ELR (cell line): ENCODE measurements around the gene ITSN2.
"Not testable (repeated sequence)": the region's sequence is repeated elsewhere in the genome, so short reads cannot be mapped to it uniquely, and the experiment has no call there.

Source experiments
- DNase-seq: peaks from one replicate; pipeline ENCODE4 v3.0.0-alpha.2; 2015; ENCODE audit warnings: low read depth

Gene ITSN2

GRCh38 chr2:24211408-24211807 is 148.9 kb downstream of the ITSN2 start:
- DNase-seq: no peak

DNA sequence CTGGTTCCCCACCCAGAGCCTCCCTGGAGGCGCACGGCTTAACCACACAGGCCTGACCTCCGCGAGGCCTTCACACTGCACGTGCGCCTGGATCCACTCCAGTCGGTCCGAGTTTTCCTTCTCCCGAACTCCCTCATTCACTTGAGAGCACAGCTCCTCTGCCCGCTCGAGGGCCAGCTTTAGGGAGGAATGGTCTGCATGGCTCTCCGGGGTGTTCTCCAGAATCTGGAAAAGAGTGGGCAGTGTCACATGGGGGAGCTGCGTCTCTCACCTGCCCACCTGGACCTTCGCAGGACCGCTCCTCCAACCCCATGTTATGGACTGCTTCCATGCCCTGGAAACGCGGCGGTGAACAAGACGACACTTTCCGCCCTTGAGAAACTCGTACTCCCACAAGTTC is 149.6 kb downstream of the ITSN2 start:
- DNase-seq: no peak

GRCh38 chr2:24210106-24210455 is 150.3 kb downstream of the ITSN2 start:
- no peak for DNase-seq

DNA sequence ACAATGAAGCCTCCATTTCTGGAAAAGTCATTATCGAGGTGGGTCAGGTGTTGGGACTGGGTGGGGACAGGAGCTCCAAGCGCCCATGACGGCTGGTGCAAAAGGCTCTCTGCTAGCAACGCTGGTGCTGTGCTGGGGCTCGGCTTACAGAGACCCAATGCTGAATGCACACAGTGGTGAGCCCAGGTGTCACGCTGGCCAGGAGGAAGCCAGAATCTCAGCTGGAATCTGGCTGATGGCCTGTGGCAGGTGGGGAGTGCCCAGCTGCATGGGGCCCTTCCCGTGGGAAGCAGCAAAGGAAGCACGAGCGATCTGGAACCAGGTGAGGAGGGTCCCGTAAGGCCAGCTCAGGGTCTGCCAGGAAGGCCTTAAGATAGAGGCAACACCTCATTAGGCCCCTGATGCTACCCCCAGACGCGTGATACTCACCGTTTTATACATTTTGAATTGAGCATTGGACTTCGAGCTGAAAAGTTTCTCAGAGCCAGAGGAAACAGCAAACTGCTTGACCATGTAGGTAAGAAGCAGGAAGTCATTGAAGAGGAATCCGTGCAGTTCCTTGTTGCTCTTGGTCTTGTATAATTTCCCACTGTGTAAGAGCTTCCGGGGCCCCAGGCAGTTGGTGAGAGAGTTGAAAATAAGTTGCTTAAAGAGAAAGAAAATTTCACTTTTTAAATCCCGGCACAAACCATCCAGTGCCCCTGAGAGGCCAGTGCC is 150.8 kb downstream of the ITSN2 start:
- DNase-seq: no peak

GRCh38 chr2:24208490-24208889 is 151.8 kb downstream of the ITSN2 start:
- DNase-seq: no peak

DNA sequence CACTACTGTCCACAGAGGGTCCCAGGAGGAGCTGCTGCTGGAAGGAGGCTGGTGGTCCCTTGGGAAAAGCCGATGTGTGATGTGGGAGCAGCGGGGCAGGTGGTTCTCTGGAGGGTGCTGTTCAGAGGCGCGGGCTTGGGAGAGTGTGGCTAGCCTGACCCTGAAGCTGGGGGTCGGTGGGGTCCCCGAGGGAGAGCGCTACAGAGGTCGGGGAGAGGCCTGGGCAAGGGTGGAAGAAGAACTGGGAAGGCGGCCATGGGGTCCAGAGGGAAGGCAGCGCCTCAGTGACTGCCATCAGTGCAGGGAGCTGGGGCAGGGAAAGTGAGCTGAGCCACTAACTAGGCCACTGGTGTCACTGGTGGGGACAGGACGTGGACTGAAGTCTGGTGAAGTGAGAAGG is 153.0 kb downstream of the ITSN2 start:
- no peak for DNase-seq

- no peak for DNase-seq
These were observed 153.6 kb downstream of the ITSN2 start for GRCh38 chr2:24206714-24207113.

DNA sequence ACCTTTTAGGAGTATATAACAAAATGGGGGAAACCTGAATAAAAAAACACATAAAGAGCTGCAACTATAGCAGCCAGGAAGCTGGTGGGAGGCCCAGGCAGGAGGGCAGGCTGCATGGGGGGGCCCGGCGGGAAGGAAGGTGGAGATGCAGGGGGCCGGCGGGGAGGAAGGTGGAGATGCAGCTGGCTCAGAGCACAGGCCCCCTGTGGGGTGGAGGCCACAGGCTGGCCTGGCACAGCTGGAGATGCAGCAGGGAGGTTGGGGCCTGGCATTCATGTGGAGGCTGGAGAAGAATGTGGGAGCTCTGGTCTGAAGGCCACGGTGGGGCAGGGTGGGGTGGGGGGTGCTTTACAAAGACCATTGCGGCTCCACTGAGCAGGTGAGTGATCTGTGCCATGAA is 154.1 kb downstream of the ITSN2 start:
- DNase-seq: no peak

- no peak for DNase-seq
These were observed 155.2 kb downstream of the ITSN2 start for GRCh38 chr2:24205131-24205530.

GRCh38 chr2:24204505-24204904 is 155.8 kb downstream of the ITSN2 start:
- DNase-seq: no peak

DNA sequence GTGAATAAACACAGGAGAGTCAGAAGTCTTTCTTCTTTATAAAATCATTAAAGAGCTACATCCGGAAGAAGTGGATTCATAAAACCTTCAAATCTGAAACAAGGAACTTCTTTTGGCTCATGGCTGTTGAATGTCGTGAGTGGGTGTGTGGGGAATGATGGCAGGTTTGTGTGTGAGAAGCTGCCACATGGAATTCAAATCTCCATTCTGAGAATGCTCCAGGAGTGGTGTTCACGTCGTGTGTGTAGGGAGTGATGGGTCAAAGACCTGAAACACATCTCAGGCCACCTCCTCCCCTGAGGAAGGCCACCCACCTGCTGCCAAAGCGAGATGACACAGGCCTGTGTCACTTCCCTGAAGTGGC is 156.6 kb downstream of the ITSN2 start:
- DNase-seq: no peak

GRCh38 chr2:24203029-24203786 is 157.1 kb downstream of the ITSN2 start:
- DNase-seq: no peak

- no peak for DNase-seq
These were observed 159.5 kb downstream of the ITSN2 start for GRCh38 chr2:24200799-24201198.

DNA sequence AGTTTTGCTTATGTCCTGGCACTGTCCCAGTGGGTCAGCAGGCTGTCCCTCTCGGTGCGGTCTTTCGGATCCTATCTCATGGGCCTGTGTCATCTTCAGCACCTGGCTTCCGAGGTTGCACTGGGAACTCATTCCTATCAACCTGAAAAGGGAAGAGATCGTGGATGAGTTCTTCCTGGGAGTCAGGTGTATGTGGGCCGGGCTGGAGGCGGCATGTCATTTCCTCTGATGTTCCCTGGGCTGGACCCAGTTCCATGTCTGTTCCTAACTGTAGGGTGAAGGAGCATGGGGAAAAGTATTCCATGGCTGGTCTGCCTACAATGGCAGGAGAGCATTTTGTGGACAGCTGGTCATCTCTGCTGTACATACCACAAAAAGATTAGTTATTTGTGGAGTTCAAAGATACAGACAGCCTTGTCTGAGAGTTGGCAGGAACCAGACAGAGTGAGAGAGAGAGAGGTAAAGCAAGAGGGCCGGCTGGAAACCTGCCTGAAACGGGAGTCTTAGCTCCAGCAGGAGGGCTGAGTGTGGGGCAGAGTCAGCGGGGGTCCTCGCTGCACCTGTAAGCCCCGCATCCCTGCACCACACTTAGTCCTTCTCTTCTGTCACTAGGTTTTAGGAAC is 160.3 kb downstream of the ITSN2 start:
- DNase-seq: no peak

DNA sequence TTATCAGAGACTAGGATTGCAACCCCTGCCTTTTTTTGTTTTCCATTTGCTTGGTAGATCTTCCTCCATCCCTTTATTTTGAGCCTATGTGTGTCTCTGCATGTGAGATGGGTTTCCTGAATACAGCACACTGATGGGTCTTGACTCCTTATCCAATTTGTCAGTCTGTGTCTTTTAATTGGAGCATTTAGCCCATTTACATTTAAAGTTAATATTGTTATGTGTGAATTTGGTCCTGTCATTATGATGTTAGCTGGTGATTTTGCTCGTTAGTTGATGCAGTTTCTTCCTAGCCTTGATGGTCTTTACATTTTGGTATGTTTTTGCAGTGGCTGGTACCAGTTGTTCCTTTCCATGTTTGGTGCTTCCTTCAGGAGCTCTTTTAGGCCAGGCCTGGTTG is 163.1 kb downstream of the ITSN2 start:
- not testable (repeated sequence) for DNase-seq

GRCh38 chr2:24191848-24192247 is 168.5 kb downstream of the ITSN2 start:
- DNase-seq: no peak

DNA sequence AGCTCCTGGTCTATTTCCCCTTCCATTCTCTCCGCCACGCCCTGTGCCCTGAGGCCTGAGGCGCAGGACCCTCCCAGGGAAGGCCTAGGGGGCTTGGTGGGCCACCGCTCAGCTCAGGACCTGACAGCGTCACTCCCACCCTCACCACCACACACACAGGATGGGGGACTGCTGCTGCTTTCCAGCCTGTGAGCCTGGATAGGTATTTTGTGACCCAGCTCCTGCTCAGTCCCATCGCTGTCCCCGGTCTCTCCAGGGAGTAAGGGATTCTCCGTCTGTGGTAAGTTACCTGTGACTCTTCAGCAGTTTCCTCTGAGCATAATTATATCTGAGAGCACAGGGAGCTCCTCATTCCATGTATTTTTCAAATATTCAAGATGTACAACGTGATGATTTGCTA is 169.2 kb downstream of the ITSN2 start:
- no peak for DNase-seq

GRCh38 chr2:24190503-24190902 is 169.8 kb downstream of the ITSN2 start:
- no peak for DNase-seq

DNA sequence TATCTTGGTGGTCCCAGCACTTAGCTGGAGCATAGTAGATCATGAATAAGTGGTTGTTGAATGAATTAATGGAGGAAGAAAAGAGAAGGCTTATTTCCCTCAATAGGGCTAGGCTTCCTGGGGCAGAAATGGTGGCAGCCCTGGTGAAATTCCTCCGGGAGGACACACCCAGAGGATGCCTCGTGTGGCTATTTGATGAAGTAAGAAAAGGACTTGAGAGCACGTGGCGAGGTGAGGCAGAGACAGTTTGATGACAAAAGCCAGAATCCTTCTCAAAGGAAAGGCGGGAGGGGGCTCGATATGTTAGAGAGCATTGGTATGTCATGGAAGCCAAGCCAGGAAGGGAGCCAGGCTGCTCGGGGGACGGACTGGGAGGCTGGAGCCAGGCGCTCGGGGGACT is 170.8 kb downstream of the ITSN2 start:
- no peak for DNase-seq

DNA sequence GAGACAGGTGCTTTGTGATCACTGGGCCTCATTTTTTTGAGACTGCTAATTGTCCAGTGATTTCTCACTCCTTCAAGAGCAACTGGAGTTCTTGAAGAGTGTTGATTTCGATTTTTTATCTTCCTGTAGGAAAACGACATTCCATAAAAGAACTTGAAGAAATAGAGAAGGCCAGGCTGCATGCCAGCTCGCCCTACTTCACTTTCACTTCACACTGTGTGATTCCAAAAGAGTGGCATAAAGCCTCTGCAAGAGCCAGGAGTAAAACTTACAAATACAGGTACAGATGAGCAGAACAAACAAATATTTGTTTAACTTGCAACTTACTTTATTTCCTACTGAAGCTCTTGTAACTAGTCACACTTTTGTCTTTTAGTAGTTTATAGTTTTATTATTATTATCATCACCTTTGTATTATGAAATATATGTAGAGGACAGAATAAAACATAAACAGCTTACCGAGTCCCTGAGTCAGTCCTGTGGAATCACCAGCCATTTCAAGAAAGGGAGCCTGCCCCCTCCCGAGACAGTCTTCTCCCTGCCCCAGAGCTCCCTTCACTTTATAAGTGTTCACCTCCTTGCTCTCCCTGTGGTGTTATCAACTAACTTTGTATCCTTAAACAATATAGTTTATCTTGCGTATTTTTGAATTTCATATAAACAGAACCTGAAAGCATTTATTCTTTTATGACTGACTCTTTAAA is 176.8 kb downstream of the ITSN2 start:
- DNase-seq: peak; percentile 8

- no peak for DNase-seq
These were observed 177.8 kb downstream of the ITSN2 start for GRCh38 chr2:24182507-24182906.

DNA sequence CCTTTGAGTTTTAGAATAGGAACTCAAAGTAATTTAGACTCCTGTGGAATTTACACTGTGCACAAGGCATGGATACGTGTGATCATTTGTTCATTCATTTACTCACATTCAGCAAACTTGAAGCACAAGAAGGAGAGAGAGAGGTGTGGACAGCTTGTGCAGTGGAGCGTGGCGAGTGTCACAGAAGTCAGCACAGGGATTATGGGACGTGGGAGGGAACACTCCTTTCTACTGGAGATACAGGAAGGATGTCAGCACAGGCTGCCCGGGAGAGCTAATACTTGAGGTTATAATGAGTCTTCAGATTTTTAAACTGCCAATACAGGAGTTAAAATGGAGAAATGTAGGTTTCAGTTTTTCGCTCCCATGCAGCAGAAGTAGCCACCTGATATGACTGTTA is 178.5 kb downstream of the ITSN2 start:
- no peak for DNase-seq

DNA sequence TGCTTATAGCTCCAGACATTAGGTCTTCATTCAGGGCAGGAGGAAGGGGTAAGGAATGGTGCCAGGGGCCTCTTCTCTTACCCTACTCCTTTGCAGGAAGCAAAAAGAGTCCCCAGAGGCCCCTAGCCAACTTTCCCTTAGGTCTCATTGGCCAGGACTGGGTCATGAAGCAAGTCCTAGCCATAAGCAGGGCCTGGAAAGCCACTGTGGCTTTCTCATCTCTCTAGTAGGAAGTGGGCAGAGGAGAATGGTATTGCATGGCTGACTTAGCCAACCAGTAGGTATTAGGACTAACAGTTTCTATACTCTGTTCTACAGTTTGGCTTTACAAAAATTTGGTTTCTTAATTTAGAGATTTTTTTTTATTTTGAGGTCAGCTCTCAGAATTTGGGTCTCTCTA is 180.7 kb downstream of the ITSN2 start:
- no peak for DNase-seq
